ENCODE results near the gene PIAS4.

PIAS4 gene

GRCh38 chr19:4023600-4024398, 16.3 kb downstream of the PIAS4 start:
- no peak for DNase-seq (ENCODE audit: low read depth)
- H3K4me3 ChIP-seq (ENCODE audit: low read depth, low read length) = no peak overlapping the region
- no peak for TF ChIP-seq CTCF (IDR thresholded peaks at IDR 0.05; ENCODE audit: low read depth, low read length, missing control alignments)

- H3K4me3 ChIP-seq (ENCODE audit: low read depth, low read length) = no peak overlapping the region
- no peak for TF ChIP-seq CTCF (IDR thresholded peaks at IDR 0.05; ENCODE audit: low read depth, low read length, missing control alignments)
- DNase-seq (ENCODE audit: low read depth) = no peak
Observed at GRCh38 chr19:4025317-4025716, 17.8 kb downstream of the PIAS4 start.

- no peak for DNase-seq (ENCODE audit: low read depth)
- no peak overlapping the region for H3K4me3 ChIP-seq (ENCODE audit: low read depth, low read length)
- no peak for TF ChIP-seq CTCF (IDR thresholded peaks at IDR 0.05; ENCODE audit: low read depth, low read length, missing control alignments)
Observed at GRCh38 chr19:4027146-4027545, 19.6 kb downstream of the PIAS4 start.

- no peak overlapping the region for H3K4me3 ChIP-seq (ENCODE audit: low read depth, low read length)
- TF ChIP-seq CTCF (IDR thresholded peaks at IDR 0.05; ENCODE audit: low read depth, low read length, missing control alignments) = no peak
- no peak for DNase-seq (ENCODE audit: low read depth)
Observed at GRCh38 chr19:4028334-4029246, 21.1 kb downstream of the PIAS4 start.

- DNase-seq (ENCODE audit: low read depth) = no peak
- no peak overlapping the region for H3K4me3 ChIP-seq (ENCODE audit: low read depth, low read length)
Observed at GRCh38 chr19:4029247-4029614, 21.7 kb downstream of the PIAS4 start.

GRCh38 chr19:4030552-4030951, 23.0 kb downstream of the PIAS4 start:
- no peak overlapping the region for H3K4me3 ChIP-seq (ENCODE audit: low read depth, low read length)
- DNase-seq (ENCODE audit: low read depth) = no peak
- no peak for TF ChIP-seq CTCF (IDR thresholded peaks at IDR 0.05; ENCODE audit: low read depth, low read length, missing control alignments)

More at GRCh38 chr19:4029247-4029614, 21.7 kb downstream of the PIAS4 start:
- TF ChIP-seq CTCF (IDR thresholded peaks at IDR 0.05; ENCODE audit: low read depth, low read length, missing control alignments) = no peak

Data from GM12864 (cell line).